Measurements from ENCODE around the gene MEX3A. TPM values are rescaled to one million over a fixed set of nuclear protein-coding genes. Genes with fewer than 3 reads are reported as not detected.

MEX3A gene
- total and polyA plus RNA-seq, 7 donors, result 0.23 to 1.5 (median 0.33) TPM

DNA sequence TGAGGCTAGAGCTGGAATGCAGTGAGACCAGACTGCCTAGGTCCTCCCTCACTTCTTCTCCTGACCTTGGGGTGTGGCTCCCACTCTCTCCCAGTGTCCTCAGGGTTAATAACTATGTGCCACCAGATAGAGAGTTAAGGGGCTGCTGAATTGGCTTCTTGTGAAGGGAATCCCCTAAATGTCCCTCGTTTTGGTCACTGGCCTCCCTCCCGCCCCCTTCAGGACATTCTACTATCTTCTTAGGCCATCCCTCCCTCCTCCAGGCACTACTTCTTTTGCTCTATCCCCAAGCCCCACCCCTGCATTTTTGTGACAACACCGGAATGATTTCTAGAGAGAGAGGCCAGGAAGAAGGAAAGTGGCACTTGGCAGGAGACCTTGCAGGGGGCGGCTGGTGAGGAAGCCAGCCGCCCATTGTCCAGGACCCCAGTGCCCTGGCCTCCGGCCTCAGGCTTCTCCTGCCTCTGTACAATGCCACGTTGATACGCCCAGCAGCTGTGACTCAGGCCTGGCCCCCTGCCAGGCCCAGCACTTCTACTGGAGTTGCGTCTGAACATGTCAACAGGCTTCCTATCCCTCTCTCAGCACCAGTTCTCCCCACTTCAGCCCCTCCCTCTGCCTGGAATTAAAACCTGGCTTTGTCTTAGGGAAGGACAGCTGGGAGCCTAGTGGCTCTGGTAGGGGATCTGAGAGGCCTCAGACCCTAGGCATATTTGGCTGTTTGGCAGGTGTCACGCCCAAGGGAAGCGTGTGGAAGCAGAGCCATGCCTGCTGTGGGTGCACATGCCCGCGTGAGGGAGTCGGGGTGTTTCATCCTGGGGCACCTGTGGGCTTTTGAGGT is 41.3 kb upstream of the MEX3A start:
- Histone ChIP-seq H3K27me3 (no peaks in the 10 kb centered on the region), H3K9me3 (no peaks in the 10 kb centered on the region), H3K36me3 (no peaks in the 10 kb centered on the region), H3K4me1 (peaks cover 4 to 100% (median 100%) of the 10 kb centered on the region in 4 donors), H3K27ac (peak overlapping the region; percentile 95 to 100 (median 98)), H3K4me3 (peak overlapping the region in 3 of 4 donors; percentile 28 to 42 (median 39))
- peak; percentile 99 for DNase-seq
- intact Hi-C loops (cut with DNase I), result loop anchor here (5.0 kb wide), 1 partner anchor 334 kb away; no protein-coding TSS in a partner anchor
- peak; percentile 74 to 93 (median 85) for TF ChIP-seq POLR2AphosphoS5 (IDR thresholded peaks at IDR 0.05)
- peak; percentile 67 to 70 for TF ChIP-seq POLR2A (IDR thresholded peaks at IDR 0.05)
- peak in 2 of 4 donors; percentile 35 to 66 for TF ChIP-seq EP300 (IDR thresholded peaks at IDR 0.05)
- TF ChIP-seq, protein P1, sequence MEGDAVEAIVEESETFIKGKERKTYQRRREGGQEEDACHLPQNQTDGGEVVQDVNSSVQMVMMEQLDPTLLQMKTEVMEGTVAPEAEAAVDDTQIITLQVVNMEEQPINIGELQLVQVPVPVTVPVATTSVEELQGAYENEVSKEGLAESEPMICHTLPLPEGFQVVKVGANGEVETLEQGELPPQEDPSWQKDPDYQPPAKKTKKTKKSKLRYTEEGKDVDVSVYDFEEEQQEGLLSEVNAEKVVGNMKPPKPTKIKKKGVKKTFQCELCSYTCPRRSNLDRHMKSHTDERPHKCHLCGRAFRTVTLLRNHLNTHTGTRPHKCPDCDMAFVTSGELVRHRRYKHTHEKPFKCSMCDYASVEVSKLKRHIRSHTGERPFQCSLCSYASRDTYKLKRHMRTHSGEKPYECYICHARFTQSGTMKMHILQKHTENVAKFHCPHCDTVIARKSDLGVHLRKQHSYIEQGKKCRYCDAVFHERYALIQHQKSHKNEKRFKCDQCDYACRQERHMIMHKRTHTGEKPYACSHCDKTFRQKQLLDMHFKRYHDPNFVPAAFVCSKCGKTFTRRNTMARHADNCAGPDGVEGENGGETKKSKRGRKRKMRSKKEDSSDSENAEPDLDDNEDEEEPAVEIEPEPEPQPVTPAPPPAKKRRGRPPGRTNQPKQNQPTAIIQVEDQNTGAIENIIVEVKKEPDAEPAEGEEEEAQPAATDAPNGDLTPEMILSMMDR (IDR thresholded peaks at IDR 0.05), result peak in 3 of 4 experiments; percentile 8 to 23 (median 23)
- WGBS, 2 donors, result 6 to 22% methylated on average over 14 of the region's 14 CpGs

DNA sequence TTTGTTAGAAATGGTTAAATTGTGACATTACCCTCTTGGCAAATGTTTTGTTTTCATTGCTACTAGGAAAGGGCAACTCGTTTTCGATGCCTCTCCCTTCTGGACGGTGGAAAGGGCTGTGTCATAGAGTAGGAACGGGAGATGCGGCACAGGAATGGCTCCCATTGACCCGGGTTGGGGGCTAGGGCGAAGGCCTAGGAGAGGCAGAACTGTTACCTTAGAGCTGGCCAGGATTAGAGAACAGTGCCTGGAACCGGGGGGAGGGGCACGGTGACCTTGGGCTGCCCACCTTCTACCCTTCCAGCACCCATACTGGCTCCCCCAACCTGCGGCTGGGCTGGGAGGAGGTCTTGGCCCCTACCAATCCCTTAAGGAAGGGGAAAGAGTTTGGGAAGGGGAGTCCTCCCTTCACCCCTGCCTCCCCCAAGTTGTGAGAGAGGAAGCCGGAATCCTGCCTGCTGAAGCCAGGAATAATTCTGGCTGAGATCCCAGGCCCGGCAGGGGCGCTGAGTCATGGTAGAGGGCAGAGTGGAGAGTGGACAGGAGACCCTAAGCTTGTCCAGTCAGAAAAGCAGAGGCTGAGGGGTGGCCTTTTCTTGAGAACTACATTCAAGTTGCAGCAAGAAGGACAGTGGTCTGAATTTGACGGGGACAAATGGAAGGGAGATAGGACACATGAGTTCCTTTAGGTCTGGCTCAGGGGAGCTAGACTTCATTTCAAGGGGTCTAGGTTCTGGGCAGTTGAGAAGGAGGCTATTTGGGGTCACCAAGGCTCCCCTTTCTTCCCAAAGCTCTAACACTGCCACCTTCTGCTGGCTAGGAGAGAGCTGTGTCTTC is 40.5 kb upstream of the MEX3A start:
- Histone ChIP-seq H3K36me3 (no peaks in the 10 kb centered on the region), H3K4me1 (peaks cover 4 to 100% (median 100%) of the 10 kb centered on the region in 4 donors), H3K9me3 (no peaks in the 10 kb centered on the region), H3K27ac (peak overlapping the region; percentile 95 to 100 (median 98)), H3K4me3 (peak overlapping the region; percentile 12 to 42 (median 34)), H3K27me3 (no peaks in the 10 kb centered on the region)
- peak; percentile 94 for DNase-seq
- TF ChIP-seq, protein P1 (IDR thresholded peaks at IDR 0.05), result no peak
- TF ChIP-seq POLR2AphosphoS5 (IDR thresholded peaks at IDR 0.05), result peak in 3 of 4 donors; percentile 47 to 73 (median 60)
- WGBS, 2 donors, result 11 to 43% methylated on average over 14 of the region's 14 CpGs
- intact Hi-C loops (cut with DNase I), result loop anchor here (5.0 kb wide), 1 partner anchor 335 kb away; no protein-coding TSS in a partner anchor

DNA sequence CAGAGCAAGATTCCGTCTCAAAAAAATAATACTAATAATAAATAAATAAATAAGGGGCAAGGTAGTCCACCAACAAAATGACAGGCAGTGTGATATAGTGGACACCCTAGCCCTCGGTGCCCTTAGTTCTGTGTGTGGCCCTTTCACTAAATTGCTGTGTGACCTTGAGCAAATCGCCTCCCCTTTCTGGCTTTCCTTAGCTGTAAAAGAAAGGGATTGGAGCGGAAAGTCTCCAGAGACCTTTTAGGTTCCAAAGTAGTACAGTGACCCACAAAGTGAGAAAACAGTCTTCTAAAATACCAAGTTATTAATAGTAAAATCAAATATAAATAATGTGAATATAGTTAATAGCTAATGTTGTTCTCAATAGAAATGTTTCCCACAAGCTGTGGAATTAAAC is 39.8 kb upstream of the MEX3A start:
- no peak for DNase-seq
- whole genome bisulfite sequencing, 2 donors, result 30 to 67% methylated on average over 4 of the region's 4 CpGs
- Histone ChIP-seq H3K27me3 (no peaks in the 10 kb centered on the region), H3K27ac (peak overlapping the region; percentile 95 to 100 (median 98)), H3K4me3 (peak overlapping the region; percentile 12 to 42 (median 34)), H3K4me1 (peaks cover 4 to 100% (median 100%) of the 10 kb centered on the region in 4 donors), H3K36me3 (no peaks in the 10 kb centered on the region), H3K9me3 (no peaks in the 10 kb centered on the region)
- TF ChIP-seq EP300 (IDR thresholded peaks at IDR 0.05) (no peak), POLR2A (IDR thresholded peaks at IDR 0.05) (no peak), POLR2AphosphoS5 (IDR thresholded peaks at IDR 0.05) (no peak)
- TF ChIP-seq, protein P1 (IDR thresholded peaks at IDR 0.05), result no peak
- intact Hi-C loops (cut with DNase I), result loop anchor here (5.0 kb wide), 1 partner anchor 335 kb away; no protein-coding TSS in a partner anchor

DNA sequence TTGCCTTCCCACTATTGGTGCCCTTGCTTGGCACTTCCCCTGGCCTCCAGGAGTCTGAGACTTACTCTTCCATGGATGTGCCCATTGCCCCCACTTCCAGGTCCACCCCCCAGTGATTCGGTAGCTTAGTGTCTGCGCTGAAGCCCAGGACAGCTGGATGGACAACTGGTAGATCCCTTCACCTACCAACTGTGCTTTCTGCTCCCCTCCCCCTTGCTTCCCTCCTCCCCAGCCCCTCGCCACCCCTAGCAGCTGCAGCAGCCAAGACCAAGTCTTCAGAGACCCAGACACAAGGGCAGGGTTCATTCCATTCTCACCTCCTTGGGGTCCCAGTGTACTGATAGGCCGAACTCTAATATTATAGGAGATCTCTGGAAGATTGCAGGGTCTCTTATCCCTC is 39.2 kb upstream of the MEX3A start:
- no peaks in the 10 kb centered on the region for H3K9me3 ChIP-seq
- no peaks in the 10 kb centered on the region for H3K27me3 ChIP-seq
- peaks cover 3 to 100% (median 100%) of the 10 kb centered on the region in 4 donors for H3K4me1 ChIP-seq
- intact Hi-C loops (cut with DNase I), result loop anchor here (5.0 kb wide), 1 partner anchor 336 kb away; no protein-coding TSS in a partner anchor
- H3K4me3 ChIP-seq, result peak overlapping the region; percentile 12 to 42 (median 34)
- no peak for DNase-seq
- 81 to 87% methylated on average over 4 of the region's 4 CpGs for WGBS, 2 donors
- TF ChIP-seq, protein P1 (IDR thresholded peaks at IDR 0.05), result no peak
- TF ChIP-seq EP300 (IDR thresholded peaks at IDR 0.05) (no peak), POLR2AphosphoS5 (IDR thresholded peaks at IDR 0.05) (no peak), POLR2A (IDR thresholded peaks at IDR 0.05) (no peak)
- H3K36me3 ChIP-seq, result no peaks in the 10 kb centered on the region
- peak overlapping the region; percentile 95 to 100 (median 98) for H3K27ac ChIP-seq

Measured in sigmoid colon (tissue), 7 donors.